H1 (cell line): ENCODE measurements around the gene ZBED1. TPM values are rescaled to one million over a fixed set of nuclear protein-coding genes. Genes with fewer than 3 reads are reported as not detected.

Experiments
- BCL11A ChIP-seq, 2 experiments: IDR thresholded peaks; one replicate each; pipeline ENCODE4 v1.6.1; 2011; ENCODE audit warnings: low read depth in 2 of 2, low read length in 2 of 2, mild to moderate bottlenecking in 2 of 2
- CHD7 ChIP-seq: fragments of 300-600 bp; sonication (generic); IDR thresholded peaks from 2 replicates; pipeline ENCODE4 v1.7.1; 2012; ENCODE audit warnings: low read length, moderate library complexity, mild to moderate bottlenecking, inconsistent platforms; ENCODE audit not compliant: insufficient replicate concordance
- EZH2 ChIP-seq: fragments of 200-600 bp; sonication (generic); IDR thresholded peaks from 2 replicates; pipeline ENCODE4 v1.7.1; 2012; ENCODE audit warnings: low read depth, mild to moderate bottlenecking, moderate library complexity, low read length, inconsistent platforms; ENCODE audit not compliant: severe bottlenecking
- GTF2F1 ChIP-seq: IDR thresholded peaks from 2 replicates; pipeline ENCODE4 v1.6.1; 2012; ENCODE audit warnings: low read depth, low read length, improper control_type of control experiment, borderline replicate concordance
- KDM1A ChIP-seq: fragments of 200-600, 300-600 bp; sonication (generic); IDR thresholded peaks from 2 replicates; pipeline ENCODE4 v1.7.1; 2016; ENCODE audit warnings: mild to moderate bottlenecking, low read length, borderline replicate concordance
- KDM4A ChIP-seq: IDR thresholded peaks from one replicate; pipeline ENCODE4 v1.7.1; 2012; ENCODE audit warnings: low read depth, mild to moderate bottlenecking, moderate library complexity, low read length, inconsistent platforms; ENCODE audit not compliant: severe bottlenecking
- RBBP5 ChIP-seq: IDR thresholded peaks from 2 replicates; pipeline ENCODE4 v1.7.1; 2012; ENCODE audit warnings: low read depth, mild to moderate bottlenecking, inconsistent platforms, low read length, moderate library complexity, borderline replicate concordance
- polyA plus RNA-seq, 7 experiments: library from polyadenylated mRNA; depleted of rRNA in 3 of 7; stranded (reverse) in 5 of 7; unstranded in 2 of 7; fragments of >200 nt in 5 of 7; fragments of 200-250 nt in 2 of 7; gene quantifications; 1 replicate in 5 of 7; 2 replicates in 1 of 7; 4 replicates in 1 of 7; pipeline versions ENCODE4 v1.2.1 to v1.2.3, GENCODE V29; 2011 to 2013; ENCODE audit warnings: missing spikeins in 2 of 7, mixed read lengths in 2 of 7
- total RNA-seq: library from RNA; stranded (reverse); fragmentation: NEBNext Ultra II Directional; extraction: Animal tissue kit (Norgen Biotek cat#: 25700); gene quantifications from 2 replicates; pipeline ENCODE4 v1.2.1, GENCODE V29; 2021

The ZBED1 gene
- total and polyA plus RNA-seq, 2 of the 8 experiments (the other 6 are each of a cell fraction or from before 2014, with no cell fraction given) = 28.5 to 45.8 TPM

- no peak for TF ChIP-seq CHD7
- no peak for TF ChIP-seq EZH2
- TF ChIP-seq RBBP5 = no peak
- TF ChIP-seq GTF2F1 = no peak
- no peak for TF ChIP-seq KDM1A
- TF ChIP-seq KDM4A = no peak
- no peak for TF ChIP-seq BCL11A (IDR thresholded peaks at IDR 0.05; ENCODE audit: low read depth in 2 of 2, low read length in 2 of 2)
Measured at GRCh38 chrX:2492531-2493218, 8.1 kb downstream of the ZBED1 start (continued).
